ENCODE results near the gene RHOA. TPM values are rescaled to one million over a fixed set of nuclear protein-coding genes. Genes with fewer than 3 reads are reported as not detected.
"Not testable (repeated sequence)": the region's sequence is repeated elsewhere in the genome, so short reads cannot be mapped to it uniquely, and the experiment has no call there.

Gene RHOA
- polyA plus RNA-seq, 6 donors from 2014 or later, result 695 to 1,035 (median 800) TPM

DNA sequence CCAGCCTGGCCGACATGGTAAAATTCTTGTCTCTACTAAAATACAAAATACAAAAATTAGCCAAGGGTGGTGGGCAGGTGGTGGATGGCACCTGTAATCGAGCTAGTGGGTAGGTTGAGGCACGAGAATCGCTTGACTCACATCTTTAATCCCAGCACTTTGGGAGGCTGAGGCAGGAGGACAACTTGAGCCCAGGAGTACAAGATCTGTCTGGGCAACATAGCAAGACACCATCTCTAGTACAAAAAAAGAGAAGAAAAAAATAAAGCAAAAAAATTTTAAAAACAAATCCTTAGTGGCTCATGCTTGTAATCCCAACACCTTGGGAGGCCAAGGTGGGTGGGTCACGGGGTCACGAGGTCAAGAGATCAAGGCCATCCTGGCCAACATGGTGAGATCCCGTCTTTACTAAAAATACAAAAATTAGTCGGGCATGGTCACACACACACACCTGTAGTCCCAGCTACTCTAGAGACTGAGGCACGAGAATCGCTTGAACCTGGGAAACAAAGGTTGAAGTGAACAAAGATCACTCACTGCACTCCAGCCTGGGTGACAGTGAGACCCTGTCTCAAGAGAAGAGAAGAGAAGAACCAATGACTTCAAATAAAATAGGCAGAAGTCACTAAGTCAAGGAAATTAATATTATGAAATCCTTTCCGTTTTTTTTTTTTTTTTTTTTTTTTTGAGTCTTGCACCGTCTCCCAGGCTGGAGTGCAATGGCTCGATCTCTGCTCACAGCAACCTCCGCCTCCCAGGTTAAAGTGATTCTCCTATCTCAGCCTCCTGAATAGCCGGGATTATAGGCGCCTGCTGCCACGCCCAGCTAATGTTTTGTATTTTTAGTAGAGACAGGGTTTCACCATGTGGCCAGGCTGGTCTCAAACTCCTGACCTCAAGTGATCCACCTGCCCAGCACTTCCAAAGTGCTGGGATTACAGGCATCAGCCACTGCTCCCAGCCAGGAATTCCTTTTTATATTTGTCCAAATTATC lies 4.9 kb downstream of the RHOA start:
- Mint-ChIP-seq H3K4me3 (peak overlapping the region in 6 of 8 donors; percentile 23 to 77 (median 60)), H3K9me3 (no peaks in the 10 kb centered on the region), H3K36me3 (no peaks in the 10 kb centered on the region), H3K4me1 (peaks cover 38 to 70% (median 43%) of the 10 kb centered on the region in 3 donors), H3K27me3 (no peaks in the 10 kb centered on the region), H3K27ac (peak overlapping the region; percentile 57 to 96 (median 82))
- ATAC-seq (ENCODE audit: low read depth in 2 of 2) (no peak), DNase-seq (no peak)

DNA sequence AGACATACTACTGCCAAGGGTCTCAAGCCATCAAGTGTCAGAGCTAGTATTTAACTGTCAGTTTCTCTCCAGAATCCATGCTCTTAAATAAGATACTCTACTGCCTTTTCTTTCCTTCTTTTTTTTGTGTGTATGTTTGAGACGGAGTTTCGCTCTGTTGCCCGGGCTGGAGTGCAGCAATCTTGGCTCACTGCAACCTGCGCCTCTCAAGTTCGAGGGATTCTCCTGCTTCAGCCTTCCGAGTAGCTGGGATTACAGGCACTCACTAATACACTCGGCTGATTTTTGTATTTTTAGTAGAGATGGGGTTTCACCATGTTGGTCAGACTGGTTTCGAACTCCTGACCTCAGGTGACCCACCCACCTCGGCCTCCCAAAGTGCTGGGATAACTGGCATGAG lies 6.2 kb downstream of the RHOA start:
- not testable (repeated sequence) for H3K36me3 Mint-ChIP-seq; H3K27me3 Mint-ChIP-seq; H3K9me3 Mint-ChIP-seq; ATAC-seq (ENCODE audit: low read depth in 2 of 2); DNase-seq
- Mint-ChIP-seq H3K4me1 (peaks cover 37 to 80% (median 51%) of the 10 kb centered on the region in 3 donors), H3K27ac (peak overlapping the region in 5 of 6 donors; percentile 23 to 69 (median 51)), H3K4me3 (peak overlapping the region in 2 of 8 donors; percentile 44 to 77)

DNA sequence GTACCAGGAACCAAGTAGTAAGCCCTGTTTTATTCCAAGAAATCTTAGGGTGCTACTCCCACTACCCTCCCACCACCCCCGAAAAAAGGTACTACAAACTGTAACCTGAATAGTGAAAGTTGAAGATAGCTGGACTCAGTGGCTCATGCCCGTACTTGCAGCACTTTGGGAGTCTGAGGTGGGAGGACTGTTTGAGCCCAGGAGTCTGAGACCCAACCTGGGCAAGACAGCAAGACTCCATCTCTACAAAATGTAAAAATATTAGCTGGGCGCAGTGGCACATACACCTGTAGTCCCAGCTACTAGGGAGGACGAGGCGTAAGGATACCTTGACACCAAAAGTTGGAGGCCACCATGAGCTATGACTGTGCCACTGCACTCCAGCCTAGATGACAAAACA lies 7.9 kb downstream of the RHOA start:
- DNase-seq (no peak), ATAC-seq (ENCODE audit: low read depth in 2 of 2) (no peak)
- Mint-ChIP-seq H3K27me3 (no peaks in the 10 kb centered on the region), H3K4me3 (peak overlapping the region in 1 of 8 donors; percentile 16), H3K4me1 (peaks cover 31 to 81% (median 53%) of the 10 kb centered on the region in 3 donors), H3K36me3 (peaks cover 0 to 5% of the 10 kb centered on the region in 2 donors), H3K27ac (peak overlapping the region in 1 of 6 donors; percentile 65), H3K9me3 (no peaks in the 10 kb centered on the region)

DNA sequence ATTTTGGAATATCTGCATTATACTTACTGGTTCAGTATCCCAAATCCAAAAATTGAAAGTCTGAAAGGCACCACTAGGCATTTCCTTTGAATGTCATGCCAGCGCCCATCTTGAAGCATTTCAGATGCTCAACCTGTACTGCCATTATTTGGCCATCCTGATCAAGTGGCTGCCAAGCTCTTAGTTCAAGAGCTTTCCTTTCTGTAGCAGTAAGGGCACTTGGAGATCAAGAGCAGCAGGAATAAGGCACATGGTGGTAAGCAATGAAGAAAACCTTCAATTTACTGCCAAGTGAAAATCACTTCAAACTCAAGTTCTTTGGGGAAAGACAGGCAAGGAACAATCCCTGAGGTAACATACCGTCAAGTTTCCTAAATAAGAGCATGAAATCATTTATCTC lies 10.0 kb downstream of the RHOA start:
- ATAC-seq (ENCODE audit: low read depth in 2 of 2), result no peak
- H3K4me3 Mint-ChIP-seq, result no peak overlapping the region

DNA sequence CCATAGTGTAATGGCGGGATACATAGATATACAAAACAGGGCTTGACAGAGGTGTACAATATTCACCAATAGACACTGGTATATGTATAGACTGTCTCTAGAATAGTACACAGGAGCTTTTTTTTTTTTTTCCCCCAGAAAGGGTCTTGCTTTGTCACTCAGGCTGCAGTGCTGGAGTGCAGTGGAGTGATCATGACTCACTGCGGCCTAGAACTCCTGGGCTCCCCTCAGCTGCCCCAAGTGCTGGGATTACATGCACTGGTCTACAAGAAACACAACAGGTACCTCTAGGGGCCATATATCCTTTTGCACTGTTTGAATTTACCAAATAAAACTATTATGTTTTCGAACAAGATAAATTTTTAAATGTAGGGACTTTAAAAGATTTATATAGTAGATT lies 12.3 kb downstream of the RHOA start:
- Mint-ChIP-seq H3K36me3 (peaks cover 0 to 14% of the 10 kb centered on the region in 2 donors), H3K27me3 (no peaks in the 10 kb centered on the region), H3K4me3 (peak overlapping the region in 5 of 8 donors; percentile 7 to 59 (median 21)), H3K4me1 (peaks cover 33 to 87% (median 65%) of the 10 kb centered on the region in 3 donors), H3K9me3 (no peaks in the 10 kb centered on the region), H3K27ac (peak overlapping the region in 5 of 6 donors; percentile 63 to 88 (median 84))
- DNase-seq (no peak), ATAC-seq (ENCODE audit: low read depth in 2 of 2) (peak in 1 of 2 donors; percentile 18)

More for the DNA sequence above, 10.0 kb downstream of the RHOA start:
- H3K27me3 Mint-ChIP-seq, result no peaks in the 10 kb centered on the region
- DNase-seq, result no peak
- peaks cover 33 to 83% (median 59%) of the 10 kb centered on the region in 3 donors for H3K4me1 Mint-ChIP-seq
- peak overlapping the region in 2 of 6 donors; percentile 29 to 78 for H3K27ac Mint-ChIP-seq
- H3K36me3 Mint-ChIP-seq, result peaks cover 0 to 10% of the 10 kb centered on the region in 2 donors
- H3K9me3 Mint-ChIP-seq, result no peaks in the 10 kb centered on the region

DNA sequence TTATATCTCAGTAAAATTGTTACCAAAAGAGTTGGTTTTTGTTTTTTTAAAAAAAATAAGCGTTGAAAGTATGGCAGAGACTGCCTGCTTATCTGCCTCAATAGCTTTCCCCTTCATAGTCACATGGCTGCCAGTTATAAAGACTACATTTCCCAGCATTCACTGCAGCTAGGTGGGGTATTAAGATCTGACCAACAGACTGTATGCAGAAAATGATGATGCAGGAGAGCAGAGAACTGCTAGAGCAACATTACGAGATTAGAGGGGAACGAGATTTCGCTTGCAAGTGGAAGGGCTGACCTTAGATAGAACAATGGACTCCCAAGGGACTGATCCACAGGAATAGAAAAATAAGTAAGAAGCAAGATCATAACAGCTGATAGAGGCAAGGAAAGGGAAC lies 14.3 kb downstream of the RHOA start:
- Mint-ChIP-seq H3K4me3 (peak overlapping the region in 5 of 8 donors; percentile 8 to 78 (median 44)), H3K27ac (peak overlapping the region in 5 of 6 donors; percentile 22 to 94 (median 82)), H3K36me3 (peaks cover 0 to 14% of the 10 kb centered on the region in 2 donors), H3K4me1 (peaks cover 43 to 93% (median 80%) of the 10 kb centered on the region in 3 donors), H3K27me3 (no peaks in the 10 kb centered on the region), H3K9me3 (no peaks in the 10 kb centered on the region)
- peak; percentile 13 for DNase-seq
- ATAC-seq (ENCODE audit: low read depth in 2 of 2), result peak; percentile 73 to 74

DNA sequence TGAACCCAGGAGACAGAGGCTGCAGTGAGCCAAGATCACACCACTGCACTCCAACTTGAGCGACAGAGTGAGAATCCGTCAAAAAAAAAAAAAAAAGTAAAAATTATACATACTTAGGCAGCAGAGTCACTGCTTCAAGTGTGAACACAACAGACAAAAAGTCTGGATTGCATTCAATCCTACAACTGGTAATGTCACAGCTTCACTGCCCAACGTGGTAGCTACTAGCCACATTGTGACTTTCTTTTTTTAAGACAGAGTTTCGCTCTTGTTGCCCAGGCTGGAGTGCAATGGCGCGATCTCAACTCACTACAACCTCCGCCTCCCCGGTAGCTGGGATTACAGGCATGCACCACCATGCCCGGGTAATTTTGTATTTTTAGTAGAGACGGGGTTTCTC lies 20.5 kb downstream of the RHOA start:
- H3K27me3 Mint-ChIP-seq; DNase-seq; ATAC-seq (ENCODE audit: low read depth in 2 of 2); H3K9me3 Mint-ChIP-seq: not testable (repeated sequence)
- H3K27ac Mint-ChIP-seq, result peak overlapping the region in 1 of 6 donors; percentile 51
- peaks cover 41 to 82% (median 59%) of the 10 kb centered on the region in 3 donors for H3K4me1 Mint-ChIP-seq
- H3K4me3 Mint-ChIP-seq, result peak overlapping the region in 1 of 8 donors; percentile 35
- H3K36me3 Mint-ChIP-seq, result peaks cover 0 to 12% of the 10 kb centered on the region in 2 donors

DNA sequence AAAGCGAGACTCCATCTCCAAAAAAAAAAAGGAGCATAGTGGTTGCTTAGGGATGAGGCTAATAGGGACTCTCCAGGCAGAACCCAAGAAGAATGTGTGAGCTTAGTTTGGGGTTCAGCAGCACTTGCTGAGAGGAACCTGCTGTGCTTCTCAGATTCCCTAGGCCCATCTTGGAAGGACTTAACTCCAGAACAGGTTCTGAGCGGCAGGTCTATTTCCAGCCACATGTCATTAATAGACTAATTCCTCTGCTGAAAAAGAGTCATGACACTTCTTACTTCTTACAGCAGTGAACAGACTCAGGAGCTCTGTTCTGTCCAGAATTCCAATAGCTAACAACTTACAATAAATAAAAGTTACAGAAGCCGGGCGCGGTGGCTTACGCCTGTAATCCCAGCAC lies 22.5 kb downstream of the RHOA start:
- Mint-ChIP-seq H3K36me3 (peaks cover 0 to 8% of the 10 kb centered on the region in 2 donors), H3K27ac (peak overlapping the region in 3 of 6 donors; percentile 32 to 87 (median 82)), H3K9me3 (no peaks in the 10 kb centered on the region), H3K27me3 (no peaks in the 10 kb centered on the region), H3K4me3 (no peak overlapping the region), H3K4me1 (peaks cover 37 to 81% (median 53%) of the 10 kb centered on the region in 3 donors)
- ATAC-seq (ENCODE audit: low read depth in 2 of 2) (no peak), DNase-seq (no peak)

DNA sequence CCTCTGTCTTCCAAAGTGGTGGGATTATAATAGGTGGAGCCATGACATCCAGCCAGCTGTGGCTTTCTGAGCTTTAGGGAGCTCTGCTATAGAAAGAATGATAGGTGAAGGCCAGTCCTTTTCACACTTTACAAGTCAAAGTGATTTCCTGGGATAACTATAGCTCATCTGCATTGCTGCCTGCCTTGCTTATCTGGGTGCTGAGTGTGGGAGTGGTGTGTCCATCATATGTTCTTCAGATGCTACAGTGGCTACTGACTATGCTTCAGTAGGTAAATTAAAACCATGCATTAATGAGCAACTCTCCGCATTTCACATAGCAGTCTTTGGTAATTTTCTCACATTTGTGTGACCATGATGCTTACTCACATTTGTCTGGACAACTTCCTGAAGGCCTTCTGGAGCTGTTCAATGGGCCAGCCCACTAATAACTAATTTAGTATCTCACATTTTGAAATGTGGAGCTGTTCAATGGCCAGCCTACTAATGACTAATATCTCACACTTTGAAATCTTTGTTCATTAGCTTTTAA lies 23.4 kb downstream of the RHOA start:
- H3K4me1 Mint-ChIP-seq, result peaks cover 40 to 81% (median 58%) of the 10 kb centered on the region in 3 donors
- no peaks in the 10 kb centered on the region for H3K9me3 Mint-ChIP-seq
- ATAC-seq (ENCODE audit: low read depth in 2 of 2) (no peak), DNase-seq (no peak)
- peak overlapping the region in 2 of 8 donors; percentile 19 to 35 for H3K4me3 Mint-ChIP-seq
- no peaks in the 10 kb centered on the region for H3K27me3 Mint-ChIP-seq
- H3K27ac Mint-ChIP-seq, result peak overlapping the region in 3 of 6 donors; percentile 26 to 82 (median 54)
- peaks cover 0 to 8% of the 10 kb centered on the region in 2 donors for H3K36me3 Mint-ChIP-seq

DNA sequence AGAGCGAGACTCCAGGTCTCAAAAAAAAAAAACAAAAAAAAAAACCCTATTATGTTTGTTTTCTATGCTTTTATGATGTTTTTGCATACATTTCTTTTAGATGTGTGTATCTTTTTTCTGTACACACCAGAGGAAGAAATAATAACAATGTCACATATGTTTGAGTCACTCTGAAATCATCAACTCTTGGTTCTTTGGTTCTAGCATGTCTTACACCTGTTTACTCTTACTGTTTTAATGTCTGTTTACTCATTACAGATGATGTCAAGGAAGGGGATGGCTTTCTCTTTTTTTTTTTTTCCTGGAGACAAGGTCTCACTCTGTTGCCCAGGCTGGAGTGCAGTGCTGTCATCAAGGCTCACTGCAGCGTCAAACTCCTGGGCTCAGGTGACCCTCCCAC lies 24.1 kb downstream of the RHOA start:
- ATAC-seq (ENCODE audit: low read depth in 2 of 2), result no peak
- peak overlapping the region in 2 of 8 donors; percentile 35 to 51 for H3K4me3 Mint-ChIP-seq

DNA sequence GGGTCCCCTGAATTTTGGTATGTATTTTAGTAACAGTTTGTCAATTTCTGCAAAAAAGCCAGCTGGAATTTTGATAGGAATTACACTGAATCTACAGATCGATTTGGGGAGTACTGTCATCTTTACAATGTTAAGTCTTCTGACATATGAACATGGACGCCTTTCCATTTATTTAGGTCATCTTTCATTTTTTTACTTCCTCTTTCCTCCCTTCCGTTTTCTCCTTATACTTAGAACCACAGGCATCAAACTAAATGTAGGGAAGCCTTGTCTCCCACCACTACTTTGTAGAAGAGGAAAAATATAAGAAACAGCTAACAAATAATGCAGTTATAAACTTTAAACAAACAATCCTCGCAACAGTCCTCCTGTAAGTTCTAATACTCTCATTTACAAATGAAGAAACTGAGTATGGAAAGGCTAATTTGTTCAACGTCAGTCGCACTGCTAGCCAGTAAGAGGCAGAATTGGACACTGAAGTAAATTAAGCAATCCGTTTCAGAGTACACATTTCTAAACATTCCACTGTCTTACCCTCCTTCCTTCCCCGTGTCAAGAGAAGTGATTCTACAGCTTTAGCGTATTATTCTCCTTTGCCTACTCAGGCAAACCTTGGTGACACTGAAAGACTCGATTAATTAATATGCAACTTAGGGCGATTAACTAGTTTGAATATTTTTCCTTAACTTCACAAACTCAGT lies 25.6 kb downstream of the RHOA start:
- H3K4me1 Mint-ChIP-seq, result peaks cover 35 to 78% (median 59%) of the 10 kb centered on the region in 3 donors
- DNase-seq, result peak; percentile 12
- ATAC-seq (ENCODE audit: low read depth in 2 of 2), result peak; percentile 72 to 73
- no peaks in the 10 kb centered on the region for H3K9me3 Mint-ChIP-seq
- peaks cover 0 to 8% of the 10 kb centered on the region in 2 donors for H3K36me3 Mint-ChIP-seq
- peak overlapping the region in 7 of 8 donors; percentile 6 to 78 (median 58) for H3K4me3 Mint-ChIP-seq
- H3K27me3 Mint-ChIP-seq, result no peaks in the 10 kb centered on the region
- H3K27ac Mint-ChIP-seq, result peak overlapping the region in 5 of 6 donors; percentile 31 to 86 (median 78)

More for the DNA sequence above, 24.1 kb downstream of the RHOA start:
- Mint-ChIP-seq H3K27ac (peak overlapping the region in 4 of 6 donors; percentile 26 to 82 (median 60)), H3K9me3 (no peaks in the 10 kb centered on the region), H3K27me3 (no peaks in the 10 kb centered on the region), H3K4me1 (peaks cover 39 to 81% (median 58%) of the 10 kb centered on the region in 3 donors), H3K36me3 (peaks cover 0 to 8% of the 10 kb centered on the region in 2 donors)
- no peak for DNase-seq

DNA sequence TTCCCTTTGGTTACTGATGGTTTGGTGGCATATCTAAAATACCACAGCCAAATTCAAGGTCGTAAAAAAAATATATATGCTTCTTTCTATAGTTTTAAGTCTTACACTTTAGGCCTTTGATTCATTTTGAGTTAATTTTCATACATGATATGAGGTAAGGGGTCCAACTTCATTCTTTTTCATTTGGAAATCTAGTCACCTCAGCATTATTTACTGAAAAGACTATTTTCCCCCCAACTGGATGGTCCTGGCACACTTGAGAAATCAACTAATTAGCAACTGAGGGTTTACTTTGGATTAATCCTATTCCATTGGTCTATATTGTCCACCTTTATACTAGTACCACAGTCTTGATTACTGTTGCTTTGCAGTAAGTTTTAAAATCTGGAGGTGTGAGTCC lies 26.2 kb downstream of the RHOA start:
- peaks cover 35 to 80% (median 59%) of the 10 kb centered on the region in 3 donors for H3K4me1 Mint-ChIP-seq
- H3K4me3 Mint-ChIP-seq, result peak overlapping the region in 6 of 8 donors; percentile 6 to 78 (median 55)
- no peak for DNase-seq
- peaks cover 0 to 8% of the 10 kb centered on the region in 2 donors for H3K36me3 Mint-ChIP-seq
- no peaks in the 10 kb centered on the region for H3K27me3 Mint-ChIP-seq
- no peak for ATAC-seq (ENCODE audit: low read depth in 2 of 2)
- H3K27ac Mint-ChIP-seq, result peak overlapping the region in 5 of 6 donors; percentile 6 to 86 (median 70)
- no peaks in the 10 kb centered on the region for H3K9me3 Mint-ChIP-seq

Data from naive B cell (primary cell).